ENCODE results near the gene EML4. TPM values are rescaled to one million over a fixed set of nuclear protein-coding genes. Genes with fewer than 3 reads are reported as not detected.

EML4 gene
- total and polyA plus RNA-seq, 9 of the 15 experiments (the other 6 are each of a cell fraction or from before 2014, with no cell fraction given) = 14.7 to 48.3 (median 36.5) TPM

GRCh38 chr2:42169100-42169873 is at the start of gene EML4 (continued):
- peak; percentile 57 for TF ChIP-seq REST (IDR thresholded peaks at IDR 0.05; ENCODE audit: borderline replicate concordance)
- no peak for TF ChIP-seq REST (CRISPR knock-in tag; IDR thresholded peaks at IDR 0.05; ENCODE audit: low read depth)
- no peak for TF ChIP-seq FOXK1 (CRISPR knock-in tag; IDR thresholded peaks at IDR 0.05; ENCODE audit: borderline replicate concordance)
- TF ChIP-seq XRCC4 (IDR thresholded peaks at IDR 0.05; ENCODE audit: extremely low read depth, insufficient read depth, insufficient read length) = no peak
- no peak for TF ChIP-seq MAFF (IDR thresholded peaks at IDR 0.05; ENCODE audit: low read length)
- TF ChIP-seq HES1 (IDR thresholded peaks at IDR 0.05; ENCODE audit: low read depth) = no peak
- peak; percentile 55; the same call in 1 of the 2 replicates for TF ChIP-seq ZNF431 (CRISPR knock-in tag; IDR thresholded peaks at IDR 0.05)
- TF ChIP-seq ETV6 (IDR thresholded peaks at IDR 0.05; ENCODE audit: borderline replicate concordance in 1 of 2, low read depth in 2 of 2, low read length in 1 of 2) = no peak
- no peak; the same call in 1 of the 2 replicates for TF ChIP-seq ETV6 (CRISPR knock-in tag; IDR thresholded peaks at IDR 0.05; ENCODE audit: borderline replicate concordance)
- peak; percentile 52; the same call in 1 of the 2 replicates for TF ChIP-seq RNF2 (IDR thresholded peaks at IDR 0.05)
- TF ChIP-seq PPARD (CRISPR knock-in tag; IDR thresholded peaks at IDR 0.05) = no peak
- no peak for TF ChIP-seq ETV1 (tag; conservative IDR thresholded peaks at IDR 0.05; ENCODE audit: low read depth)
- TF ChIP-seq ETS2 (tag; IDR thresholded peaks at IDR 0.05; ENCODE audit: borderline replicate concordance, poor library complexity, severe bottlenecking) = no peak
- no peak for TF ChIP-seq ZNF778 (CRISPR knock-in tag; IDR thresholded peaks at IDR 0.05)
- no peak for TF ChIP-seq ZNF830 (CRISPR knock-in tag; IDR thresholded peaks at IDR 0.05)
